PFSK-1 (cell line): Measurements from ENCODE around the gene TAAR5.

ENCODE experiments used
- FOXP2 ChIP-seq: optimal IDR thresholded peaks from 2 replicates; pipeline ENCODE3; 2011; ENCODE audit warnings: borderline replicate concordance, control low read depth, inconsistent platforms; ENCODE audit not compliant: insufficient read depth; ENCODE audit errors: extremely low read length, extremely low read depth
- POLR2AphosphoS5 ChIP-seq: IDR thresholded peaks from 2 replicates; pipeline ENCODE4 v1.6.1; 2012; ENCODE audit warnings: low read depth, mild to moderate bottlenecking, control low read depth, low read length, moderate library complexity
- REST ChIP-seq, 2 experiments: IDR thresholded peaks; 2 replicates each; pipeline versions ENCODE4 v1.6.1 to v1.8.0; 2011 to 2012; ENCODE audit warnings: low read depth in 2 of 2, low read length in 2 of 2, control low read depth in 1 of 2, inconsistent platforms in 1 of 2, mild to moderate bottlenecking in 1 of 2, moderate library complexity in 1 of 2; ENCODE audit not compliant: insufficient read depth in 1 of 2
- SIN3A ChIP-seq: IDR thresholded peaks from 2 replicates; pipeline ENCODE4 v1.6.1; 2012; ENCODE audit warnings: mild to moderate bottlenecking, low read length, moderate library complexity, borderline replicate concordance; ENCODE audit not compliant: insufficient read depth
- TAF1 ChIP-seq: IDR thresholded peaks from 2 replicates; pipeline ENCODE4 v1.6.1; 2012; ENCODE audit warnings: low read length, control low read depth, borderline replicate concordance; ENCODE audit not compliant: insufficient read depth

GRCh38 chr6:132568611-132569010, 20.9 kb downstream of the TAAR5 start:
- TF ChIP-seq REST (IDR thresholded peaks at IDR 0.05; ENCODE audit: insufficient read depth in 1 of 2, low read depth in 2 of 2, low read length in 2 of 2) (no peak), SIN3A (no peak), TAF1 (no peak), POLR2AphosphoS5 (no peak), FOXP2 (no peak)
